GM12864 (cell line): ENCODE data around the gene FAM193A.
"Not testable (repeated sequence)": the region's sequence is repeated elsewhere in the genome, so short reads cannot be mapped to it uniquely, and the experiment has no call there.

Experiments
- DNase-seq: peaks from one replicate; pipeline ENCODE4 v3.0.0-alpha.2; 2011; ENCODE audit warnings: low read depth
- H3K4me3 ChIP-seq: 2 replicates; pipeline ENCODE4 v1.5.1; 2011; ENCODE audit warnings: mild to moderate bottlenecking, low read depth, low read length, control low read depth
- TF ChIP-seq, protein P1 (sequence below): IDR thresholded peaks from 2 replicates; pipeline ENCODE4 v1.5.1; 2011; ENCODE audit warnings: low read depth, mild to moderate bottlenecking, moderate library complexity, low read length, control low read depth, inconsistent platforms; ENCODE audit errors: missing control alignments

FAM193A gene

DNA sequence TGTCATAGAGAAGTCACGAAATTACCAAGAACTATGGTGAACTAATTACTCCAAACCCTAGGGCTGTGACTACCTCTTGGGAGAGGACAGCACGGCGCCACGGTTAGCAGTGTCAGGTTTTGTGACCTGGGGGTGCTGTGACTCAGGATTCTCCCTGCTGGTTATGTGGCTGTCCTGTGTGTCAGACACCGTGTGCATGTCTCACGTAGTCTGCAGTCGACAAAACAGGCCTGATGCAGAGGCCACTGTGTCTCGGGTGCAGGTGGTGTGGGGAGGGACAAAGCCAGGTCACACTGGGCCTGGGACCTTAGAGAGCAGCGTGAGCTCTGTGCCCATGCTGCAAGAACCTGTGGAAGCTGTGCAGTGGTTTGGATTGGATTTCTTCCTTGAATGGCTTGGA lies 185.6 kb downstream of the FAM193A start:
- TF ChIP-seq, protein P1, sequence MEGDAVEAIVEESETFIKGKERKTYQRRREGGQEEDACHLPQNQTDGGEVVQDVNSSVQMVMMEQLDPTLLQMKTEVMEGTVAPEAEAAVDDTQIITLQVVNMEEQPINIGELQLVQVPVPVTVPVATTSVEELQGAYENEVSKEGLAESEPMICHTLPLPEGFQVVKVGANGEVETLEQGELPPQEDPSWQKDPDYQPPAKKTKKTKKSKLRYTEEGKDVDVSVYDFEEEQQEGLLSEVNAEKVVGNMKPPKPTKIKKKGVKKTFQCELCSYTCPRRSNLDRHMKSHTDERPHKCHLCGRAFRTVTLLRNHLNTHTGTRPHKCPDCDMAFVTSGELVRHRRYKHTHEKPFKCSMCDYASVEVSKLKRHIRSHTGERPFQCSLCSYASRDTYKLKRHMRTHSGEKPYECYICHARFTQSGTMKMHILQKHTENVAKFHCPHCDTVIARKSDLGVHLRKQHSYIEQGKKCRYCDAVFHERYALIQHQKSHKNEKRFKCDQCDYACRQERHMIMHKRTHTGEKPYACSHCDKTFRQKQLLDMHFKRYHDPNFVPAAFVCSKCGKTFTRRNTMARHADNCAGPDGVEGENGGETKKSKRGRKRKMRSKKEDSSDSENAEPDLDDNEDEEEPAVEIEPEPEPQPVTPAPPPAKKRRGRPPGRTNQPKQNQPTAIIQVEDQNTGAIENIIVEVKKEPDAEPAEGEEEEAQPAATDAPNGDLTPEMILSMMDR = no peak
- DNase-seq = no peak

DNA sequence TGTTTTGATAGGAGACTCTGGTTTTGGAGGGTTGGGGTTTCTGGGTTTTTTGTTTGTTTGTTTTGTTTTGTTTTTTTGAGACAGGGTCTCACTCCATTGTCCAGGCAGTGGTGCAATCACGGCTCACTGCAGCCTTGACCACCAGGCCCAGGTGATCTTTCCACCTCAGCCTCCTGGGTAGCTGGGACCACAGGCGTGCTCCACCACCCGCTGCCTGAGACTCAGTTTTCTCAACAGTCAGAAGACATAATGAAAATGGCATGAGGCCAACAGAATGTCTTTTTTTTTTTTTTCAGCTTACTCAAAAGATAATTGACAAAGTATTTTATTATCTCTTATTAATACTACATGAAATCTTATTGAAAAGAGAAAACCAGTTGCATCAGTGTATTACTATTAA lies 187.3 kb downstream of the FAM193A start:
- DNase-seq = no peak
- TF ChIP-seq, protein P1 = no peak
- no peak overlapping the region for H3K4me3 ChIP-seq

More for the DNA sequence above, 185.6 kb downstream of the FAM193A start:
- H3K4me3 ChIP-seq = no peak overlapping the region

- TF ChIP-seq, protein P1 = no peak
- DNase-seq = no peak
- H3K4me3 ChIP-seq = no peak overlapping the region
Observed at GRCh38 chr4:2725380-2725779, 188.9 kb downstream of the FAM193A start.

DNA sequence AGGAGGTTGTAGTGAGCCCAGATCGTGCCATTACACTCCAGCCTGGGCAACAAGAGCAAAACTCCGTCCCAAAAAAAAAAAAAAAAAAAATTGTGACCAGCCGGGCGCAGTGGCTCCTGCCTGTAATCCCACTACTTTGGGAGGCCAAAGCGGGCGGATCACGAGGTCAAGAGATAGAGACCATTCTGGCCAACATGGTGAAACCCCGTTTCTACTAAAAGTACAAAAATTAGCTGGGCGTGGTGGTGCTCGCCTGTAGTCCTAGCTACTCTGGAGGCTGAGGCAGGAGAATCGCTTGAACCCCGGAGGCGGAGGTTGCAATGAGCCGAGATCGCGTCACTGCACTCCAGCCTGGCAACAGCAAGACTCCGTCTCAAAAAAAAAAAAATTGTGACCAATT lies 190.4 kb downstream of the FAM193A start:
- not testable (repeated sequence) for DNase-seq, H3K4me3 ChIP-seq

- H3K4me3 ChIP-seq = no peak overlapping the region
- TF ChIP-seq, protein P1 = no peak
- no peak for DNase-seq
Observed at GRCh38 chr4:2728221-2728620, 191.8 kb downstream of the FAM193A start.

DNA sequence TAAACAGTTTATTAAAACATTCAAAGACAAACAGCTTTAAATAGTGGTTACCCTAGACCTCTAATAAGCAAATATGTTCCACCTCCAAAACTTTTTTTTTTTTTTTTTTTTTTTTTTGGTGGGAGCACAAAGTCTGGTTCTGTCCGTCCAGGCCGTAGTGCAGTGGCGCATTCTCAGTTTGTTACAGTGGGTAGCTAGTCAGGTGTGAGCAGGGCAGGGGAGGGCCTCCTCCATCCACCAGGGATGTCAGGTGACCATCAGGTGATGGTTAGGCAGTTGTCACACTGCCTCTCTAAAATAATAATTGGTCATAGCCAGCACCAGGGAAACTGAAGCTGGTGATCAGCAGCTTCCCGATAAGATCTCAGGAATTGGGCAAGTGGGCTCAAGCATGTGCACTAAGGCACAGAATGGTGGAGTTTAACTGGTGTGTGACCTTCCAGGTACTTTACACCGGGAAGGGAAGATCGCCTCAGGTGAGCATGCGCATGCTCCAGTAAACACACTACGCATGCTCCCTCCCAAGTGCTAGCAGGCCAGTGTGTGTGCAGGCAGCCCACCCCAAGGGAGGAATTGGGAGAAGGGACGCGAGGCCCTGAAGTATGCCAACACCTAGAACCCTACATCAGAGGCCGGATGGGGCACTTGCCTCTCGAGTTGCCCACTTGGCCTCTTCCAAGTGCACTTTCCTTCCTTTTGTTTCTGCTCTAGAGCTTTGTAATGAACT lies 192.5 kb downstream of the FAM193A start:
- DNase-seq = no peak
- H3K4me3 ChIP-seq = no peak overlapping the region
- TF ChIP-seq, protein P1 = no peak

- no peak overlapping the region for H3K4me3 ChIP-seq
- no peak for DNase-seq
- TF ChIP-seq, protein P1 = no peak
Observed at GRCh38 chr4:2729533-2729875, 193.1 kb downstream of the FAM193A start.
